ENCODE measurements around the gene TRIM54.

The TRIM54 gene, protein sequence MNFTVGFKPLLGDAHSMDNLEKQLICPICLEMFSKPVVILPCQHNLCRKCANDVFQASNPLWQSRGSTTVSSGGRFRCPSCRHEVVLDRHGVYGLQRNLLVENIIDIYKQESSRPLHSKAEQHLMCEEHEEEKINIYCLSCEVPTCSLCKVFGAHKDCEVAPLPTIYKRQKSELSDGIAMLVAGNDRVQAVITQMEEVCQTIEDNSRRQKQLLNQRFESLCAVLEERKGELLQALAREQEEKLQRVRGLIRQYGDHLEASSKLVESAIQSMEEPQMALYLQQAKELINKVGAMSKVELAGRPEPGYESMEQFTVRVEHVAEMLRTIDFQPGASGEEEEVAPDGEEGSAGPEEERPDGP

DNA sequence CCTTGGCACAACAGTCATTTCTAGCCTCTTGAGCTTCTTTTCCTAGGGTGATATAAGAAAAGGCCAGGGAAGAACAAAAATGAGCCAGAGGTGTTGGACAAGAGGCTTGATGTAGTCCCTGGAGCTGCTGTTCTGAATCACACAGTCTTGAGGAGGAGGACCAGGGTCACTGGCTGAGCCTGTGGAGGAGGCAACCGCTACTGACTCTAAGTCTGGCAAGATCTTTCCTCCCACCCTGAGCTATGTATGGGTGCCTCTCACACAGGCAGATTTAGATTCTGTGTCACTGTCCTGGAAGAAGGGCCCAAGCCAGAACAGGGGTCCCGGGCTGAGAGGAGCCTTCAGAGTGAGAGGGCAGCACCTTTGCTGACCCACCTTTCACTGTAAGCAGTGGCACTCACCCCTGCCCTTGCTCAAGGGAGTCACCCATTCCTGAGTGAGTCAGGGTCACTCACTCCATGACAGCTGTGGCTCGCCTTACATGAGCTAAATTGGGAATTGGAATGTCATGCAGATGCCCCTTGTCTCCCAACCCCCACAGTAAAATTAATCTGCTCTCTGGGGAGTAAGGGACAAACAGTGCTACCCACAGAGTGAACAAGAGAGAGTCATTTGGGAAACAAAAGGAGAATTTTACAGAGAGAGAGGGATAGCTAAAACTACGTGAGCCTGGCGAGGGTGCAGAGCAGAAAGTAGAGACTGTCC lies at the start of gene TRIM54:
TRIM54 (plus strand) TSS at position 575 of the 705 bp plus-strand sequence. CDS start 303 bp downstream, outside the sequence.
- no peak for DNase-seq (ENCODE audit: low read depth, low spot score)

DNA sequence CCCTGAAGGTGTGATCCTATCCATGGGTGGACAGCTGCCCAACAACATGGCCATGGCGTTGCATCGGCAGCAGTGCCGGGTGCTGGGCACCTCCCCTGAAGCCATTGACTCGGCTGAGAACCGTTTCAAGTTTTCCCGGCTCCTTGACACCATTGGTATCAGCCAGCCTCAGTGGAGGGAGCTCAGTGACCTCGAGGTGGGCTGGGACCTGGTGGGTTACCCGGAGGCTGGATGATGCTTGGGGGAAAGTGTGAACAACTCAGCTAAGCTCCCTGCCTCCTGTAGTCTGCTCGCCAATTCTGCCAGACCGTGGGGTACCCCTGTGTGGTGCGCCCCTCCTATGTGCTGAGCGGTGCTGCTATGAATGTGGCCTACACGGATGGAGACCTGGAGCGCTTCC lies 48.9 kb upstream of the TRIM54 start:
- DNase-seq (ENCODE audit: low read depth, low spot score): no peak

DNA sequence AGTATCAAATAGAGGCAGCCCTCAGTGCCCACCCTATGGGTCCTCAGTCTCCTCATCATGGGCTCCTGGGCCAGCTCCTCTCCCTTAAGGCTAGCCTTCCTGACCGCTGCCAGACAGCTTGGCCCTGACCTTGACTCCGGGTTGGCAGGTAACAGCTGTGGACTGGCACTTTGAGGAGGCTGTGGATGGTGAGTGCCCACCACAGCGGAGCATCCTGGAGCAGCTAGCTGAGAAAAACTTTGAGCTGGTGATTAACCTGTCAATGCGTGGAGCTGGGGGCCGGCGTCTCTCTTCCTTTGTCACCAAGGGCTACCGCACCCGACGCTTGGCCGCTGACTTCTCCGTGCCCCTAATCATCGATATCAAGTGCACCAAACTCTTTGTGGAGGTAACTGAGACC lies 46.1 kb upstream of the TRIM54 start:
- DNase-seq (ENCODE audit: low read depth, low spot score): no peak

DNA sequence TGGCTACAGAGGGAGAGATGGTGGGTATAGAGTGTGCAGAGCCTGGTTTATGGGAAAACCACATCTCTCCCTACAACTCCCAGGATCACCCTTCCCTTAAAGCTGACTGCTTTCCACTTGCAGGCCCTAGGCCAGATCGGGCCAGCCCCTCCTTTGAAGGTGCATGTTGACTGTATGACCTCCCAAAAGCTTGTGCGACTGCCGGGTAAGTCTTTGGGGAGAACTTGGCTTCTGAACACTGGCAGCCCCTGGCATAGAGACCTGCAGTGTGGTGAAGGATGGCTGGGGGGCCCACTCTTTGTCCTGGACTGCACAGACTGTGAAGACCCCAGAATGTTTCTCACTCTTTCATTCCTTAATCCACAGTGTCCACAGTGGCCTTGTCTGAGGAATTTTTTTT lies 45.6 kb upstream of the TRIM54 start:
- no peak for DNase-seq (ENCODE audit: low read depth, low spot score)

DNA sequence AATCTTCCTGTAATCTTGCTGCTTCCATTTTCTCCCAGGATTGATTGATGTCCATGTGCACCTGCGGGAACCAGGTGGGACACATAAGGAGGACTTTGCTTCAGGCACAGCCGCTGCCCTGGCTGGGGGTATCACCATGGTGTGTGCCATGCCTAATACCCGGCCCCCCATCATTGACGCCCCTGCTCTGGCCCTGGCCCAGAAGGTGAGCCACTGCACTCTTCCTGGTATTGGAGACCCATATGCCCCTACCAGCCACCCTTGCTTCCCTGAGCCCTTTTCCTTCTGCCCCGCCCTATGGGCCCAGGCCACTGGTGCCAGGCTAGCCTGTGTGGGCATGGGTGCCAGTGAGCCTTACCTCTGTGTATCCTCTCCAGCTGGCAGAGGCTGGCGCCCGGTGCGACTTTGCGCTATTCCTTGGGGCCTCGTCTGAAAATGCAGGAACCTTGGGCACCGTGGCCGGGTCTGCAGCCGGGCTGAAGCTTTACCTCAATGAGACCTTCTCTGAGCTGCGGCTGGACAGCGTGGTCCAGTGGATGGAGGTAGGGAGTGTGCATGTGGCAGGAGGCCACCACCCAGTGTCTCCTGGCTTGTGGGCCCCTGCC lies 44.8 kb upstream of the TRIM54 start:
- DNase-seq (ENCODE audit: low read depth, low spot score): no peak

DNA sequence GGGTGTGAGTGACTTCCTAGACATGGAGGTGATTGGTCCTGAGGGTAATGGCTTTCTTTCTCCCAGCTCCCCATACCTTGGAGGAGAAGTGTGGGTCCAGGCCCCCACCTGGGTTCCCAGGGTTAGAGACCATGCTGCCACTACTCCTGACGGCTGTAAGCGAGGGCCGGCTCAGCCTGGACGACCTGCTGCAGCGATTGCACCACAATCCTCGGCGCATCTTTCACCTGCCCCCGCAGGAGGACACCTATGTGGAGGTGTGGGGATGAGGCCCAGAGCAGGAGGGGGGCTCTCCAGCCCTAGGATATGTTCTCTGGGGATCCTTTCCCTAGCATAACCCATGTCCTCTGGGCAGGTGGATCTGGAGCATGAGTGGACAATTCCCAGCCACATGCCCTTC lies 43.3 kb upstream of the TRIM54 start:
- no peak for DNase-seq (ENCODE audit: low read depth, low spot score)

DNA sequence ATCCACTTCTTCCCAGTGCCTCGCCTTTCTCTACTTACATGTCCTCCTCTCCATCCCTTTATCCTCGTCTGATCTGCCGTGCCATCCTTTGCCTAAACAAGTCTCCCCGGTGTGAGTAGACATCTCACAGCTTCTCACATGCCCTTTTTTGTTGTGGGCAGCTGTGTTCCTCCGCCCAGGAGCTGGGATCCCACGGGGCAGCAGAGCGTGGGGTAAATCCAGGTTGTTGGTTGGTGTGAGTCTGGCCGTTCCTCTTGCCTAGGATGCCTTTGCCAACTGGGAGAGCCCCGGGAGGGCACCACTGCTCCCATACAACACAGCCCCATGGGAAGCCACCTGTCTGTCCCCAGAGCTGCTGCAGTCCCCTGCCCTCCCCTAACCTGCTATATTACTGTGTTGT lies 41.8 kb upstream of the TRIM54 start:
- DNase-seq (ENCODE audit: low read depth, low spot score): no peak

DNA sequence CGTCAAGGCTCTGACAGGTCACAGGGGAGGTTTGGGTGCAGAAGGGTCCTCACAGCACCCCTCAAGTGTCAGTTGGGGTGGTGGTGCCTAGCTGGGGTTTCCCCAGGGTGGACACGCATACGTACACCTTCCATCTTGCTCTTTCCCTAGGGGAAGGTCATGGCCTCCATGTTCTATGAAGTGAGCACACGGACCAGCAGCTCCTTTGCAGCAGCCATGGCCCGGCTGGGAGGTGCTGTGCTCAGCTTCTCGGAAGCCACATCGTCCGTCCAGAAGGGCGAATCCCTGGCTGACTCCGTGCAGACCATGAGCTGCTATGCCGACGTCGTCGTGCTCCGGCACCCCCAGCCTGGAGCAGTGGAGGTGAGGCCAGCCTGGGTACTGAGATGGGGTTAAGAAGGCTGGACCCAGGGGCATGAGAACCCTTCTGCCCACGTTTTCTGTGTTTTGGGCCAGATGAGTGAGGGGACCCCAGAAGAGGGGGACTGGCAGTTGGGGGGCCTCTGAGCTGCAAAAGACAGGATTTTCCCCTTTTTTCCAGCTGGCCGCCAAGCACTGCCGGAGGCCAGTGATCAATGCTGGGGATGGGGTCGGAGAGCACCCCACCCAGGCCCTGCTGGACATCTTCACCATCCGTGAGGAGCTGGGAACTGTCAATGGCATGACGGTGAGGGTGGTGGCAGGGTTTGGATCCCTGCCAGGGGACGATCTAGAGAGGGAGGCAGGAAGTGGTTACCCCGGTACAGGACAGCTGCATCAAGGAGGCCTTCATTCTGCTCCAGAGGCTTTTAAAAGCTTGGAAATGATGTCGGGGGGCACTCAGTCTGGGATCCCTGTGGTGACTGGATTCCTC lies 40.2 kb upstream of the TRIM54 start:
- no peak for DNase-seq (ENCODE audit: low read depth, low spot score)

DNA sequence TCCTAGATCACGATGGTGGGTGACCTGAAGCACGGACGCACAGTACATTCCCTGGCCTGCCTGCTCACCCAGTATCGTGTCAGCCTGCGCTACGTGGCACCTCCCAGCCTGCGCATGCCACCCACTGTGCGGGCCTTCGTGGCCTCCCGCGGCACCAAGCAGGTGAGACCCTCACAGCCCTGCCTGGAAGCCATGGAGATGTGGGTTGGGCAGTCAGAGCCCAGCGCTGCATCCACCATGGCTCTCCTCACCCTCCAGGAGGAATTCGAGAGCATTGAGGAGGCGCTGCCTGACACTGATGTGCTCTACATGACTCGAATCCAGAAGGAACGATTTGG lies 39.6 kb upstream of the TRIM54 start:
- no peak for DNase-seq (ENCODE audit: low read depth, low spot score)

DNA sequence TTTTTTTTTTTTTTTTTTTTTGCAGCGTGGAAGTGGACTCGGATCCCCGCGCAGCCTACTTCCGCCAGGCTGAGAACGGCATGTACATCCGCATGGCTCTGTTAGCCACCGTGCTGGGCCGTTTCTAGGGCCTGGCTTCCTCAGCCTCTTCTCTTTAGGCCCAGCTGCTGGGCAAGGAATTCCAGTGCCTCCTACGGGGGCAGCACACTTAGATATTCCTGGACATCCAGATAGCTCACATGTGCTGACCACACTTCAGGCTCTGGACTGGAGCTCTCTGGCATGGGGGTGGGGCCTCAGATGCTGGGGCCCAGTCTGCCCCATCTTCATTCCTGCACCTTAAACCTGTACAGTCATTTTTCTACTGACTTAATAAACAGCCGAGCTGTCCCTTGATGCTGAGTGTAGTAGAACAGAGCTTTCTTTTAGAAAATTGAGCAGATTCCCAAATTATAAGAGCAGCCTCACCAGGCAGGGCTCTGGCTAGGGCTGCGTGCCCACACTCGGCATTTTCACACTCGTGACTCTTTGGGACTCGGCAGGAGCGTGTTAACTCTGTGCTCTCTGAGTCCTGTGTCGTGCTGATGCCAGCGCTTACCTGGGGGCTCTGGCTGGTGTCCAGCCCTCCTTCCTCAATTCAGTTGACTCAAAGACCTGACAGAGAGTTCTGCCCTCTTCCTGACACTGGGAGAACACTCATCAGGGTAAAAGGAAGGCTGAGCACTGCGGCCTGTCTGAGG lies 38.7 kb upstream of the TRIM54 start:
- DNase-seq (ENCODE audit: low read depth, low spot score): no peak

DNA sequence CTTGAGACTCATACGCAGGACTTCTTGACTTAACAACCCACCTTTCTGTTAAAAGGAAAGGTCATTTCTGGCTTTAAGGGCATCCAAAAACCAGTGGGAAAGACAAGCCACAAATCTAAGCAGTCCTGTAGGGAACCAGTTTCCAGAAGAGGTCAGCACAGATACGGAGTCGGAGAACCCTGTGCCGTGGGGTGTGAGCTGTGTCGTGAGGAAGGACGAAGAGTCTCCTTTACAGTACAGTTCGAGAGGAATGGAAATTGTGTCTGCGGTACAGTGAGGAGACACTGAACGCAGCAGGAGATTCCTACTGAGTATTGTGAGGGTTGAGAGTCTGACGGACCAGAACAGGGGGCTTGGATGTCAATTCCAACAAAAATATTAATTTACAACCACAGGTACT lies 37.1 kb upstream of the TRIM54 start:
- no peak for DNase-seq (ENCODE audit: low read depth, low spot score)

DNA sequence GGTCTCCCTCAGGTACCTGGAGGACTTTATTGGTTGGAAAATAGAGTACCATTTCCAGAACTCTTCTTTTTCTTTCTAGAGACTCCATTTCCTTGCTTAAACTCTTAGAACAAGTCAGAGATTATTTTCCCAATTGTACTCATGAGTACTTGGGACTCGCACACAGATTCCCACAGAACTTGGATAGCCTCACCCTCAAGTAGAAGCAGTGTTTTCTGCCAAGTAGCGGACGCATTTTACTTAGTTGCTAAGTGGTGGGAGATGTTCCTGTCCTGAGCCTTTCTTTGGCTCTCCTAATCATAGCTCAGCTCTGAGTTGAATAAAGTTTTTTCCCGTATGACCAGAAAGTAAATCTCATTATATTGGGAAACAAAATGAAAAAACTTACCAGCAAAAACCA lies 36.6 kb upstream of the TRIM54 start:
- no peak for DNase-seq (ENCODE audit: low read depth, low spot score)

DNA sequence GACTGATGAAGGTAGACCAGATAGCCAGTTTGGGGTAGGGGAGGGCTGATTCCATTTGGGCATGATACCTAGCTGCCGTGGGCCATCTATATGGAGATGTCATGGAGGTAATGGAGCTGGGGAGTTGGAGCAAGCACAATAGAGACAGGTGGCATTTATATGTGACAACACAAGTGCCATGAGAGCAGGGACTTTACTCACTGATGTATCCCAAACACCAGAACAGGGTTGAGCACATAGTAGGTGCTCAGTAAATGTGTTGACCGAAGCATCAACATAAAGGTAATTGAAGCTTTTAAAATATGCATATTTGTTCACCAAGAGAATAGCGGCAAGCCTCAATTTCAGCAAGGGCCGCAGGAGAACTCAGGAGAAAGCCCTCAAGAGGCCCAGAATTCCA lies 34.3 kb upstream of the TRIM54 start:
- DNase-seq (ENCODE audit: low read depth, low spot score): no peak

DNA sequence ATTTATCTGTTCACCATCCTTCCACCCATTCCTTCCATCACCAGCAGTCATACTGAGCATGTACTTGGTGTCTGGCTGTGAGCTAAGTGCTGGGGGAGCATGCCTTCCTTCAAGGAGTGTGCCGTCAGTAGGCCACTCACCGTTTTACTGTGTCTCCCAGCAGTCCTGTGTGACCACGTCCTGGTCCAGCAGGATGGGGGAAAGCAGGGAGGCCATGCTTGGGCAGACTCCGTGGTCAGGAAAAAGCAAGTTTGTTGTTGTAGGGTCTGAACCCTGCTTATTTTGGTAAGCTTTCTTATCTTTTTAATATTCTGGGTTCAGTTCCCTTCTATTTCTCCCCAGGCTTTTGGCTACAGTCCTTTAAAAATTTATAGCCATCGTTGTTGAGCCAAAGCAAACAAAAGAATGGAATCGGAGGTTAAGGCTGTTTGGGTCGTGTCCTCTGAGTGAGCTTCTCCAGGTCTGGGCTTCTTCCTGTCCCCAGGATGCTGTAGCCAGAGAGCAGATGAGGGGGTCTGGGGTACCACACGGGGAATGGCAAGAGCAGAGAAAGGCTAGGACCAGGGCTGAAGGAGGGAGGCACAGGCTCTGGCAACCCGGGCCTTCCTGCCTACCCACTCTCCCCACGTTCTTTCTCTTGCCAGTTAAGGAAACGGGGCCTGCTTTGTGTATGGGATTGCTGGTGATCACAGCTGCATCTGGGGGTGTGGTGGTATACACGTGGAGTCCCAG lies 32.9 kb upstream of the TRIM54 start:
- no peak for DNase-seq (ENCODE audit: low read depth, low spot score)

DNA sequence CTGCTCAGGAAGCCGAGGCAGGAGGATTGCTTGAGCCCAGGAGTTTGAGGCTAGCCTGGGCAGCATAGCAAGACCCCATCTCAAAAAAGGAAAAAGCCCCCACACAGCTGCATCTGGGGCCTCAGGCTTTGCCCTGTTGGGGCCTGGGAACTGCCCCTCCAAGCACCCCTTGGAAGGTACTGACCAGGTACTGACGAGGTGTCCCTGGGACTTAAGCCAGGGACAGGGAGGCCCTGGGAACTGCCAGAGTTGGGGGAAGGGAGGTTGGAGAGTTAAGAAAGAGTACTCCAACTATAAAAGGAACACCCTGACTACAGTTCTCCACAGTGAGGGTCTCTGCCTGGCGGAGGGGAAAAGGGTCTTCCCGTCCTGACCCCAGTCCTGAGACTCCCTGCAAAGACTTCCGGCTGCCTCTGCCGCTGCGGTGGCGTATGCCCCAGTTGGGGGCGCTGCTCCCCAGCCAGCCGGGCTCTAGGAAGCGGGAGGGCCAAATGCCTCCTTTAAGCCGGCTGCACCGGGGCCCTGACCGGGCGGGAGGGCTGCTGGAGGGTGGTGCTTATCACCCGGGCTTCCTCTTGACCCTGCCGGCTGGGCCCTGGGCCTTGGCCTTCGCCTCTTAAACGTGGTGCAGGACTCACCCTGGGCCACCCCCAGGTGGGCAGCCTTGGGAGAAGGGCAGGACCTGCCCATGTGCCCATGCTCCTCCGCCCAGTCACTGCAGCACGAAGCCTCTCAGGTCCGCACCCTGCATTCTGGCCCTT lies 32.2 kb upstream of the TRIM54 start:
- DNase-seq (ENCODE audit: low read depth, low spot score): peak; percentile 92

DNA sequence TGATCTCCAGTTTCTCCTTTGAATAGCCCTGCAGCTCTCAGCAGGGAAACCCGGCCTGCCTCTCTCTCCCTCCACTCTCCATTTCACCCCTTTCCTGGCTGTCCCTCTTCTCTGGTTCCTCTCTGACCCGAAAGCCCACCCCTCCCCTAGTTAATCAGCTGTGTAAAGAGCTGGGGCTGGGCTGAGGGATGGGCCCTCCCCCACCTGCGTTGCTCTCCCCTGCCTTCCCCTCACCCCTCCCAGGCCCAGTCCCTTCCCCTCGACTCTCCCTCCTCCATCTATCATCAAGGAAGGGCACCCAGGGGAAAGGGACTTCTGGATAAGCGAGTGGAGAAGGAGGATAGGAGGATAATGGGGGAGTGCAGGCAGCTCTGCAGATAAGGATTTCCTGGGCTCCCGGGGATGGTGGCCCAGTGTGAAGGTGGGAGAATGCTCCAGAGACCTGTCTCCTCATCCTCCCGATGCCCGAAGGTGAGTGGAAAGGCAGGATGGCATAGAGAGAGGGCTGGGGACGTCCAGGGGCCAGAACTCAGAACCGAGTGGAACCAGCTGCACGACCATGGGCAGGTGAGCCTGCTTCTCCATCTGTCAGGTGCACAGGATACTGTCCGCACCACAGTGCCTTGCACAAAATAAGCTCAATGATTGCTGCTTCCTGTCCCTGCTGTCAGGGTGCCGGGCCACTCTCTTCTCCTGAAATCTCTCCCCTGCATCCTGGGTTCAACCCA lies 31.4 kb upstream of the TRIM54 start:
- no peak for DNase-seq (ENCODE audit: low read depth, low spot score)

DNA sequence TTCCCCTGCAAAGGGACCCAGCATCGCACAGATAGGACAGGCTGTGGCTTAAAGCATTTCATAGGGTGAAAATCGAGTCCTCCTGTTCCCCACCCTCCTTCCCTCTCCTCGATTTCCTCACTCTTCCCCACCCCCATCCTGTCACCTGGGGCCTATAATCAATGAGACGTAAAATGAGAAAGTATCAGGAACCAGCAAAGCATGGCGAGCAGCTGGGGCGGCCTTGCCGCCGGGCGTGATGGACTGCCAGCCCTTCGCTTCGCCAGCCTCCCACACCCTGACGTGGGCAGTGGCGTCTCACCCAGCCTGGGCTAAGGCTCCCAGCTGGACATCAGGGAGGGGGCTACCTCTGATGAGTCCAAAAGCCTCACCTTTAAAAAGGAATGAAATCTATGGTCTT lies 30.5 kb upstream of the TRIM54 start:
- no peak for DNase-seq (ENCODE audit: low read depth, low spot score)

DNA sequence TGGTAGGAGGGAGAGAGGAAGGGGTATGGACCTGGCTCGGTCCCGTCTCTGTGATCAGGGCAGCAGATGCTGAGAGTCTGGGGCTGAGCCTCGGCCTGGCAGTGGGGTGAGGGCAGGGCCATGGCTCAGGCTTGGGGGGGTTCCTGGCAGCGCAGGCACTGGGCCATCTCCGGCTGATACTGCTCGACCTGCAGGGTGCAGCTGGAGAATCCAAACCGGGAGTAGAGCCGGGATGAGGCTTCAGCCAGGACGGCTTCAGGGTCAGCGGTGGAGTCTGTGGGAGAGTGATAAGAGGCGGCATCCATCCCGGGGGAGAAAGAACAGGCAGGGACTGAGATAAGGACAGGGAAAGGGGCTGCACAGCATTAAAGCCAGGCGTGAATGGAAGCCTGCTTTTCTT lies 27.0 kb upstream of the TRIM54 start:
- DNase-seq (ENCODE audit: low read depth, low spot score): no peak

DNA sequence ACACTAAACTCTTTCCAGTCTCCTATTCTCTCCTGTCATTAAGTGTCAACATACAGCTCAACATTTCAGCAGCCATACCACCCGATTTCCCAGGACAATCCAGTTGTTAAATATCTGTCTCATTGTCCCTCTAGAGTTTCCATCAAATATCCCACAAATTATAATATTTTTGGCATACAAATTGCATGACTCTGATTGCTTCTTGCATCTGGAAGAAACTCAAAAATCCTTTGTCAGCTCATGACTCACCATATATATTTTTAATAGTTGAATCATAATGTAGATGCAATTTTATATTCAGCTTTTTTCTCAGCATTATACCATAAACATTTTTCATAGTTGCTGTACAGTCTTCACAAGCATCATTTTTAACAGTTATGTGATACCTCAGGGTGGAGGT lies 26.6 kb upstream of the TRIM54 start:
- no peak for DNase-seq (ENCODE audit: low read depth, low spot score)

Data from ELF-1 (cell line).